Astrocyte of the spinal cord (primary cell): ENCODE results near the gene TSPAN9.

Experiments
- DNase-seq: peaks from one replicate; pipeline ENCODE4 v3.0.0; 2011; ENCODE audit warnings: low read depth, low spot score
- H3K4me3 ChIP-seq: 2 replicates; pipeline ENCODE4 v1.5.1; 2011; ENCODE audit warnings: low read depth, mild to moderate bottlenecking, low read length, moderate library complexity
- in situ Hi-C: cut with HindIII; loops from 2 replicates; pipeline ENCODE4 v1.10.0; 2017; ENCODE audit warnings: low sequenced_read_pairs
- TF ChIP-seq, protein P1 (sequence below): IDR thresholded peaks from 2 replicates; pipeline ENCODE4 v1.5.1; 2012; ENCODE audit warnings: low read depth, mild to moderate bottlenecking, low read length, inconsistent platforms

Gene TSPAN9

GRCh38 chr12:3089588-3089987 is 12.4 kb downstream of the TSPAN9 start:
- in situ Hi-C loops, result no loop called here
- TF ChIP-seq, protein P1, sequence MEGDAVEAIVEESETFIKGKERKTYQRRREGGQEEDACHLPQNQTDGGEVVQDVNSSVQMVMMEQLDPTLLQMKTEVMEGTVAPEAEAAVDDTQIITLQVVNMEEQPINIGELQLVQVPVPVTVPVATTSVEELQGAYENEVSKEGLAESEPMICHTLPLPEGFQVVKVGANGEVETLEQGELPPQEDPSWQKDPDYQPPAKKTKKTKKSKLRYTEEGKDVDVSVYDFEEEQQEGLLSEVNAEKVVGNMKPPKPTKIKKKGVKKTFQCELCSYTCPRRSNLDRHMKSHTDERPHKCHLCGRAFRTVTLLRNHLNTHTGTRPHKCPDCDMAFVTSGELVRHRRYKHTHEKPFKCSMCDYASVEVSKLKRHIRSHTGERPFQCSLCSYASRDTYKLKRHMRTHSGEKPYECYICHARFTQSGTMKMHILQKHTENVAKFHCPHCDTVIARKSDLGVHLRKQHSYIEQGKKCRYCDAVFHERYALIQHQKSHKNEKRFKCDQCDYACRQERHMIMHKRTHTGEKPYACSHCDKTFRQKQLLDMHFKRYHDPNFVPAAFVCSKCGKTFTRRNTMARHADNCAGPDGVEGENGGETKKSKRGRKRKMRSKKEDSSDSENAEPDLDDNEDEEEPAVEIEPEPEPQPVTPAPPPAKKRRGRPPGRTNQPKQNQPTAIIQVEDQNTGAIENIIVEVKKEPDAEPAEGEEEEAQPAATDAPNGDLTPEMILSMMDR, result no peak

DNA sequence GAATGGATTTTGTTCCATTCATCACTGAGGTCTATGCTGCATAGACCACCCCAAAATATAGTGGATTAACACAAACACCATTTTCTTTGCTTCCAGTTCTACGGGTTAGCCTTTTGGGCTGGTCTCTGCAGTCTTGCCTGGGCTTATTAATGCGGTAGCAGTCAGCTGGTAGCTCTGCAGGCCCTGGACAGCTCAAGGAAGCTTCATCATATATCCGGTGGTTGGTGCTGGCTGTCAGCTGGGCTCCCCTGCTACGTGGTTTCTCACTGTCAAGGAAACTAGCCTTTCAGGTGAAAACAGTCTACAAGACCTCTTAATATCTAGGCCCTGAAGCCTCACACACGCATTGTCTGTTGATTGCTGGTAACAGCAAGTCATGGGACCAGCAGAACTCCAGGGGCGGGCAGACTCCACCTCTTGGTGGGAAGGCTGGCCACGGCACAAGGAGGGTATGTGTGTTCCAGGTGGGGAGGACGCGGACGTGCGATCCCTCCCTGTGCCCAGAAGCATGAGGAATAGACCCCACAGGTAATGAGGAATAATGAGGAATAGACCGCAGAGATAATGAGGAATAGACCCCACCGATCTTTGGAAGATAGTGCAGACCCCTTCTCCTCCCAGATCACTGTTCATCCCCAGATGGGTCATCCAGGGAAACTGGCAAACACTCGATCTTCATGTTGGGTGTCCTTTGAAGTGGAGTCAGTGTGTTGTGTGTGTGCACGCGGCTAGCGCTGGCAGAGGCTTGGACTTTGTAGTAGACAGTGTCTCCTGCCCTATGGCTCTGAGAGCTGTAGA is 13.3 kb downstream of the TSPAN9 start:
- TF ChIP-seq, protein P1, result no peak
- no peak overlapping the region for H3K4me3 ChIP-seq
- in situ Hi-C loops, result no loop called here
- no peak for DNase-seq

More at GRCh38 chr12:3089588-3089987, 12.4 kb downstream of the TSPAN9 start:
- no peak for DNase-seq
- H3K4me3 ChIP-seq, result no peak overlapping the region

- DNase-seq, result no peak
- in situ Hi-C loops, result no loop called here
- no peak overlapping the region for H3K4me3 ChIP-seq
- TF ChIP-seq, protein P1, result no peak
These were observed 13.8 kb downstream of the TSPAN9 start for GRCh38 chr12:3091038-3091319.

- in situ Hi-C loops, result no loop called here
- TF ChIP-seq, protein P1, result no peak
- DNase-seq, result no peak
- no peak overlapping the region for H3K4me3 ChIP-seq
These were observed 14.4 kb downstream of the TSPAN9 start for GRCh38 chr12:3091382-3092241.

- DNase-seq, result no peak
- in situ Hi-C loops, result no loop called here
- H3K4me3 ChIP-seq, result no peak overlapping the region
- TF ChIP-seq, protein P1, result no peak
These were observed 15.6 kb downstream of the TSPAN9 start for GRCh38 chr12:3092764-3093163.

- no peak for DNase-seq
- H3K4me3 ChIP-seq, result no peak overlapping the region
- TF ChIP-seq, protein P1, result no peak
- in situ Hi-C loops, result no loop called here
These were observed 20.1 kb downstream of the TSPAN9 start for GRCh38 chr12:3097186-3097804.
